ENCODE data around the gene EDDM3A. TPM values are rescaled to one million over a fixed set of nuclear protein-coding genes. Genes with fewer than 3 reads are reported as not detected.

EDDM3A gene
- total and polyA plus RNA-seq, 2 of the 4 experiments (the other 2 are of a cell fraction): not detected

- no peaks in the 10 kb centered on the region for H3K9me3 ChIP-seq (ENCODE audit: control insufficient read depth, insufficient read depth, low read length)
- no peaks in the 10 kb centered on the region for H4K20me1 ChIP-seq (ENCODE audit: insufficient read depth, low read length)
- H4K91ac ChIP-seq (ENCODE audit: insufficient read depth, low read depth, low read length): no peak overlapping the region
- CTCF ChIA-PET: no interaction called here
- no peak overlapping the region for H2AK5ac ChIP-seq (ENCODE audit: low read depth, low read length)
- H2BK20ac ChIP-seq (ENCODE audit: low read depth, low read length): no peak overlapping the region
- TF ChIP-seq MAZ (IDR thresholded peaks at IDR 0.05; ENCODE audit: borderline replicate concordance, low read depth, low read length): no peak
- no peak for TF ChIP-seq RCOR1 (IDR thresholded peaks at IDR 0.05; ENCODE audit: insufficient replicate concordance, low read length)
- TF ChIP-seq SMC3 (IDR thresholded peaks at IDR 0.05; ENCODE audit: low read depth, low read length): no peak
- no peak for TF ChIP-seq MAFK (IDR thresholded peaks at IDR 0.05; ENCODE audit: low read depth, low read length)
- TF ChIP-seq, protein P1, sequence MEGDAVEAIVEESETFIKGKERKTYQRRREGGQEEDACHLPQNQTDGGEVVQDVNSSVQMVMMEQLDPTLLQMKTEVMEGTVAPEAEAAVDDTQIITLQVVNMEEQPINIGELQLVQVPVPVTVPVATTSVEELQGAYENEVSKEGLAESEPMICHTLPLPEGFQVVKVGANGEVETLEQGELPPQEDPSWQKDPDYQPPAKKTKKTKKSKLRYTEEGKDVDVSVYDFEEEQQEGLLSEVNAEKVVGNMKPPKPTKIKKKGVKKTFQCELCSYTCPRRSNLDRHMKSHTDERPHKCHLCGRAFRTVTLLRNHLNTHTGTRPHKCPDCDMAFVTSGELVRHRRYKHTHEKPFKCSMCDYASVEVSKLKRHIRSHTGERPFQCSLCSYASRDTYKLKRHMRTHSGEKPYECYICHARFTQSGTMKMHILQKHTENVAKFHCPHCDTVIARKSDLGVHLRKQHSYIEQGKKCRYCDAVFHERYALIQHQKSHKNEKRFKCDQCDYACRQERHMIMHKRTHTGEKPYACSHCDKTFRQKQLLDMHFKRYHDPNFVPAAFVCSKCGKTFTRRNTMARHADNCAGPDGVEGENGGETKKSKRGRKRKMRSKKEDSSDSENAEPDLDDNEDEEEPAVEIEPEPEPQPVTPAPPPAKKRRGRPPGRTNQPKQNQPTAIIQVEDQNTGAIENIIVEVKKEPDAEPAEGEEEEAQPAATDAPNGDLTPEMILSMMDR (conservative IDR thresholded peaks at IDR 0.05; ENCODE audit: low read depth, low read length): no peak
- no peak for TF ChIP-seq BHLHE40 (IDR thresholded peaks at IDR 0.05; ENCODE audit: low read depth, low read length)
- TF ChIP-seq, protein P2, sequence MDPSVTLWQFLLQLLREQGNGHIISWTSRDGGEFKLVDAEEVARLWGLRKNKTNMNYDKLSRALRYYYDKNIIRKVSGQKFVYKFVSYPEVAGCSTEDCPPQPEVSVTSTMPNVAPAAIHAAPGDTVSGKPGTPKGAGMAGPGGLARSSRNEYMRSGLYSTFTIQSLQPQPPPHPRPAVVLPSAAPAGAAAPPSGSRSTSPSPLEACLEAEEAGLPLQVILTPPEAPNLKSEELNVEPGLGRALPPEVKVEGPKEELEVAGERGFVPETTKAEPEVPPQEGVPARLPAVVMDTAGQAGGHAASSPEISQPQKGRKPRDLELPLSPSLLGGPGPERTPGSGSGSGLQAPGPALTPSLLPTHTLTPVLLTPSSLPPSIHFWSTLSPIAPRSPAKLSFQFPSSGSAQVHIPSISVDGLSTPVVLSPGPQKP (IDR thresholded peaks at IDR 0.05; ENCODE audit: borderline replicate concordance, low read depth, low read length): no peak
- no peak for TF ChIP-seq MXI1 (IDR thresholded peaks at IDR 0.05; ENCODE audit: borderline replicate concordance, low read depth, low read length)
- no peaks in the 10 kb centered on the region for H3K4me1 ChIP-seq (ENCODE audit: control insufficient read depth, insufficient read depth, low read length)
- no peak overlapping the region for H4K5ac ChIP-seq (ENCODE audit: low read depth, low read length)
- no peak overlapping the region for H3K23ac ChIP-seq (ENCODE audit: low read depth, low read length)
- no peak overlapping the region for H3K9ac ChIP-seq (ENCODE audit: low read depth, low read length)
- no CpG with 5 or more reads among the region's 1 CpG for WGBS, 2 experiments (ENCODE audit: extremely low coverage in 2 of 2, insufficient read length in 1 of 2)
- no peaks in the 10 kb centered on the region for H3K79me1 ChIP-seq (ENCODE audit: low read depth in 1 of 2, low read length in 2 of 2)
- H3K4ac ChIP-seq (ENCODE audit: low read depth, low read length): no peak overlapping the region
- DNase-seq: no peak
- H2AFZ ChIP-seq (replicated peaks; ENCODE audit: low read length, poor library complexity): no peak overlapping the region
- no peak overlapping the region for H3K27ac ChIP-seq (ENCODE audit: insufficient read depth, low read length)
- no peak overlapping the region for H3K18ac ChIP-seq (ENCODE audit: low read depth, low read length)
- no peak overlapping the region for H2BK15ac ChIP-seq (ENCODE audit: low read depth, low read length)
- no peak overlapping the region for H3K14ac ChIP-seq (replicated peaks; ENCODE audit: low read depth, low read length)
- H3K4me2 ChIP-seq (ENCODE audit: low read depth, low read length): no peak overlapping the region
- no peak overlapping the region for H2AK9ac ChIP-seq (replicated peaks; ENCODE audit: low read depth, low read length, poor library complexity)
- no TSS peak for BruUV-seq (replicated peaks)
- H3K56ac ChIP-seq (ENCODE audit: extremely low read depth, insufficient read depth, low read length): no peak overlapping the region
- ATAC-seq (ENCODE audit: low read depth): no peak
- no peaks in the 10 kb centered on the region for H3K27me3 ChIP-seq (ENCODE audit: control insufficient read depth, insufficient read depth, low read length)
- no peak overlapping the region for H2BK120ac ChIP-seq (ENCODE audit: low read depth, low read length)
- intact Hi-C loops (cut with micrococcal nuclease) (no loop called here), dilution Hi-C loops (cut with HindIII; ENCODE audit: low sequenced_read_pairs, unreplicated experiment) (no loop called here), in situ Hi-C loops (cut with MboI; ENCODE audit: low sequenced_read_pairs) (no loop called here)
- no peak overlapping the region for H4K8ac ChIP-seq (ENCODE audit: low read depth in 2 of 2, low read length in 2 of 2)
- no peak overlapping the region for H2BK5ac ChIP-seq (ENCODE audit: low read depth, low read length, poor library complexity, severe bottlenecking)
- no peaks in the 10 kb centered on the region for H3K36me3 ChIP-seq (ENCODE audit: control insufficient read depth, insufficient read depth, low read length)
- POLR2A ChIA-PET (ENCODE audit: unreplicated experiment): no interaction called here
- no peak overlapping the region for H3K4me3 ChIP-seq (ENCODE audit: insufficient read depth, low read depth, low read length)
- H3K9me1 ChIP-seq (ENCODE audit: insufficient read depth, low read length): no peaks in the 10 kb centered on the region
Observed at GRCh38 chr14:20775901-20776300, 30.2 kb downstream of the EDDM3A start.

All from IMR-90 (cell line).